Uterus (tissue), 4 donors: ENCODE measurements around the gene TSEN54. TPM values are rescaled to one million over a fixed set of nuclear protein-coding genes. Genes with fewer than 3 reads are reported as not detected.

Experiments used
- DNase-seq, 2 donors: peaks; one replicate each; pipeline ENCODE4 v3.0.0-alpha.2; 2019 to 2020
- H3K27ac ChIP-seq, 2 donors: fragments of 200-600 bp; sonication (generic); 1 replicate in 1 of 2; 2 replicates in 1 of 2; pipeline ENCODE4 v1.5.1; 2016 to 2018
- H3K27me3 ChIP-seq, 2 donors: fragments of 200-600 bp; sonication (generic); one replicate each; pipeline ENCODE4 v1.5.1; 2018 to 2019; ENCODE audit warnings: control low read depth in 1 of 2
- H3K36me3 ChIP-seq, 2 donors: fragments of 200-600 bp; sonication (generic); one replicate each; pipeline ENCODE4 v1.5.1; 2019; ENCODE audit warnings: control low read depth in 1 of 2
- H3K4me1 ChIP-seq, 2 donors: fragments of 200-600 bp; sonication (generic); one replicate each; pipeline ENCODE4 v1.5.1; 2018 to 2019; ENCODE audit warnings: control low read depth in 1 of 2
- H3K4me3 ChIP-seq, 2 donors: fragments of 200-600 bp; sonication (generic); 1 replicate in 1 of 2; 2 replicates in 1 of 2; pipeline ENCODE4 v1.5.1; 2018 to 2019; ENCODE audit warnings: mild to moderate bottlenecking in 1 of 2
- H3K9me3 ChIP-seq, 2 donors: fragments of 200-600 bp; sonication (generic); one replicate each; pipeline ENCODE4 v1.5.1; 2019; ENCODE audit warnings: control low read depth in 1 of 2
- POLR2A ChIP-seq, 2 donors: fragments of 450-650 bp; IDR thresholded peaks; one replicate each; pipeline ENCODE4 v1.6.1; 2016; ENCODE audit warnings: antibody characterized with exemption in 2 of 2, mild to moderate bottlenecking in 1 of 2, moderate library complexity in 1 of 2
- intact Hi-C: fragments of 100-400 bp; cut with DNase I; formaldehyde crosslinking; loops from one replicate; pipeline ENCODE4 v1.15.1; 2023; ENCODE audit warnings: low total_unique reads
- total RNA-seq, 4 donors: library from RNA; depleted of rRNA in 3 of 4; stranded (reverse); fragments of >200 nt in 3 of 4; gene quantifications; one replicate each; pipeline versions ENCODE4 v1.1.0 to v1.2.4, GENCODE V29; 2014 to 2023
- TF ChIP-seq, protein P1 (sequence below), 4 experiments: fragments of 200-600 bp in 2 of 4; fragments of 450-650 bp in 2 of 4; sonication (generic) in 2 of 4; IDR thresholded peaks; one replicate each; pipeline ENCODE4 v1.5.1; 2016 to 2019; ENCODE audit warnings: antibody characterized with exemption in 4 of 4, mild to moderate bottlenecking in 2 of 4, moderate library complexity in 1 of 4
- donor health status: DM: yes; HTN: yes; CAD: no.

The TSEN54 gene
- total RNA-seq, 4 donors from 2014 or later: 17.4 to 102 (median 20.6) TPM

DNA sequence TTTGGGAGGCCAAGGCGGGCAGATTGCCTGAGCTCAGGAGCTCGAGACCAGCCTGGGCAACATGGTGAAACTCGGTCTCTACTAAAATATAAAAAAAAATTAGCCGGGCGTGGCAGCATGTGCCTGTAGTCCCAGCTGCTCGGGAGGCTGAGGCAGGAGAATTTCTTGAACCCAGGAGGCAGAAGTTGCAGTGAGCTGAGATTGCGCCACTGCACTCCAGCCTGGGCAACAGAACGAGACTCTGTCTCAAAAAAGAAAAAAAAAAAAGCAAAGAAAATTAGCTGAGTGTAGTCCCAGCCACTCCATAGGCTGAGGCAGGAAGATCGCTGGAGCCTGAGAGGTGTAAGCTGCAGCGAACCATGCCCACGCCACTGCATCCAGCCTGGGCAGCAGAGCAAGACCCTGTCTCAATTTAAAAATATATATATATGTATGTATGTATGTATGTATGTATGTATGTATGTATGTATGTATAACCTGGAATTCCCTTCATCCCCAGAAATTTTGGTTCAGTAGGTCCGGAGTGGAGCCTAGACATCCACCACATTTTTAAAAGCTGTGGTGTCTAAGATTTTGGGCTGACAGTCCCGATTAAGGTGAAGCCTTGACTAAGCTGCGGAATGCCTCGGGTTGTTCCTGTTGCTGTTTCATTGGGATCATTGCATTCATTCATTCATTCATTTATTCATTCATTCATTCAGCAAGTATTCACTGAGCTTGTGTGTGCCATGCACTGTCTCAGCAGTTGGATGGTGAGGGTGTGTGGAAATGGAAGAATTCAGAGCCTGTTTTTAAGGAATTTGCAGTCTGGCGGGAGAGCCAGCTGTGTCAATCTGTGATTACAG lies 34.0 kb upstream of the TSEN54 start:
- intact Hi-C loops: no loop called here
- no peak for DNase-seq
- Histone ChIP-seq H3K36me3 (no peaks in the 10 kb centered on the region), H3K4me1 (no peaks in the 10 kb centered on the region), H3K27ac (no peak overlapping the region), H3K9me3 (no peaks in the 10 kb centered on the region), H3K4me3 (no peak overlapping the region), H3K27me3 (no peaks in the 10 kb centered on the region)
- TF ChIP-seq, protein P1, sequence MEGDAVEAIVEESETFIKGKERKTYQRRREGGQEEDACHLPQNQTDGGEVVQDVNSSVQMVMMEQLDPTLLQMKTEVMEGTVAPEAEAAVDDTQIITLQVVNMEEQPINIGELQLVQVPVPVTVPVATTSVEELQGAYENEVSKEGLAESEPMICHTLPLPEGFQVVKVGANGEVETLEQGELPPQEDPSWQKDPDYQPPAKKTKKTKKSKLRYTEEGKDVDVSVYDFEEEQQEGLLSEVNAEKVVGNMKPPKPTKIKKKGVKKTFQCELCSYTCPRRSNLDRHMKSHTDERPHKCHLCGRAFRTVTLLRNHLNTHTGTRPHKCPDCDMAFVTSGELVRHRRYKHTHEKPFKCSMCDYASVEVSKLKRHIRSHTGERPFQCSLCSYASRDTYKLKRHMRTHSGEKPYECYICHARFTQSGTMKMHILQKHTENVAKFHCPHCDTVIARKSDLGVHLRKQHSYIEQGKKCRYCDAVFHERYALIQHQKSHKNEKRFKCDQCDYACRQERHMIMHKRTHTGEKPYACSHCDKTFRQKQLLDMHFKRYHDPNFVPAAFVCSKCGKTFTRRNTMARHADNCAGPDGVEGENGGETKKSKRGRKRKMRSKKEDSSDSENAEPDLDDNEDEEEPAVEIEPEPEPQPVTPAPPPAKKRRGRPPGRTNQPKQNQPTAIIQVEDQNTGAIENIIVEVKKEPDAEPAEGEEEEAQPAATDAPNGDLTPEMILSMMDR (IDR thresholded peaks at IDR 0.05): no peak
- no peak for TF ChIP-seq POLR2A (IDR thresholded peaks at IDR 0.05)

DNA sequence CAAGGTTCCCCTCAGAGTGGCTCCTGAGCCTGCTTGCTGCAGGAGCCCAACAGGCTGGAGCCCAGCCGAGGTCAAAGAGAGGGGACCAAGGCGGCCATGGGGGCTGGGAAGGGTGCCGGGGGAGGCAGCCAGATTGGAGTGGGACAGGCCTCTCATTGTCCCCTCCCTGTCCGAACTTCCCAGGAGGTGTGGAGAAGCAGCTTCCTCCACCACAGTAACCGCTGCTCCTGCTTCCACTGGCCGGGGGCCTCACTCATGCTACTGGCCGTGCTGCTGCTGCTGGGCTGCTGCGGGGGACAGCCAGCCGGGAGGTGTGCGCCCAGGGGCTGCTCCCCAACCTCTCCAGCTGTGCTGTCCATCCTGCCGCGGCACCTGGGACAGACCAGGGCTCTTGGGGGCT lies 30.6 kb upstream of the TSEN54 start:
- Histone ChIP-seq H3K36me3 (no peaks in the 10 kb centered on the region), H3K27ac (no peak overlapping the region), H3K4me1 (no peaks in the 10 kb centered on the region), H3K9me3 (no peaks in the 10 kb centered on the region), H3K4me3 (no peak overlapping the region), H3K27me3 (no peaks in the 10 kb centered on the region)
- intact Hi-C loops: no loop called here
- no peak for TF ChIP-seq POLR2A (IDR thresholded peaks at IDR 0.05)
- TF ChIP-seq, protein P1 (IDR thresholded peaks at IDR 0.05): no peak
- no peak for DNase-seq

DNA sequence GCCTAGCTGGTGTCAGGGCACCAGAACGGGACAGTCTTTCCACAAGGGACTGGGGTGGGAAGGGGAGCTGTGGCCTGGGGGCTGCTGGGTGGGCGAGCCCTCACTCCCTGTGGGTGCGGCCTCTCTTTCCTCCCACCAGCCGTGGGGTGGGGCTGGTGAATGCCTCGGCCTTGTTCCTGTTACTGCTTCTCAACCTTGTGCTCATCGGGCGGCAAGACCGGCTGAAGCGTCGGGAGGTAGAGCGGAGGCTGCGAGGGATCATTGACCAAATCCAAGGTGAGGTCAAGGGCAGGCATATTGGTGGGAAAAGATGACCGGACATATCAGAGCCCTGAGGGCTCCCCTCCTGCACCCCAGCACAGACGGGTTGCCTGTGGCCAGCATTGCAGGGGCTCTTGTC lies 30.2 kb upstream of the TSEN54 start:
- TF ChIP-seq, protein P1 (IDR thresholded peaks at IDR 0.05): no peak
- TF ChIP-seq POLR2A (IDR thresholded peaks at IDR 0.05): no peak
- H3K9me3 ChIP-seq: no peaks in the 10 kb centered on the region
- no peak overlapping the region for H3K4me3 ChIP-seq
- DNase-seq: no peak
- no peaks in the 10 kb centered on the region for H3K27me3 ChIP-seq
- intact Hi-C loops: no loop called here
- no peaks in the 10 kb centered on the region for H3K4me1 ChIP-seq
- no peak overlapping the region for H3K27ac ChIP-seq
- no peaks in the 10 kb centered on the region for H3K36me3 ChIP-seq

DNA sequence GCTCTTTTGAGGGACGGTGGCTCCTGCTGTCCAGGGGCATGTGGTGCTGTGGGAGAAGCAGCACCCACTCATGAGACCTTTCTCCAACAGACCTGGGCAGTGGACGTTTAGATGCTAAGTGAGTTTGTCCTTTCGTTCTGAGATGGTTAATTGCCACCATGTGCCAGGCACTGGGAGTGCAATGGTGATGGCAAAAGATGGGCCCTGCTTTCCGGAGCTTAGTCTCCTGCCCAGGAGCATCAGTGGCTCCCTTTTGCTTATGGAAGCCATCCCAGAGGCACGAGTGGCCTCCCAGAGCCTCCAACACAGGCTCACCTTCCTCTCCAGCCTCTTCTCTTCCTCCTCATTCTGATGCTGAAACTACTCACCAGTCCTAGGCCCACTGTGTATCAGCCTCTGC lies 29.4 kb upstream of the TSEN54 start:
- Histone ChIP-seq H3K27me3 (no peaks in the 10 kb centered on the region), H3K4me1 (no peaks in the 10 kb centered on the region), H3K27ac (no peak overlapping the region), H3K4me3 (no peak overlapping the region), H3K36me3 (no peaks in the 10 kb centered on the region), H3K9me3 (no peaks in the 10 kb centered on the region)
- intact Hi-C loops: no loop called here
- no peak for DNase-seq
- TF ChIP-seq, protein P1 (IDR thresholded peaks at IDR 0.05): no peak
- no peak for TF ChIP-seq POLR2A (IDR thresholded peaks at IDR 0.05)

DNA sequence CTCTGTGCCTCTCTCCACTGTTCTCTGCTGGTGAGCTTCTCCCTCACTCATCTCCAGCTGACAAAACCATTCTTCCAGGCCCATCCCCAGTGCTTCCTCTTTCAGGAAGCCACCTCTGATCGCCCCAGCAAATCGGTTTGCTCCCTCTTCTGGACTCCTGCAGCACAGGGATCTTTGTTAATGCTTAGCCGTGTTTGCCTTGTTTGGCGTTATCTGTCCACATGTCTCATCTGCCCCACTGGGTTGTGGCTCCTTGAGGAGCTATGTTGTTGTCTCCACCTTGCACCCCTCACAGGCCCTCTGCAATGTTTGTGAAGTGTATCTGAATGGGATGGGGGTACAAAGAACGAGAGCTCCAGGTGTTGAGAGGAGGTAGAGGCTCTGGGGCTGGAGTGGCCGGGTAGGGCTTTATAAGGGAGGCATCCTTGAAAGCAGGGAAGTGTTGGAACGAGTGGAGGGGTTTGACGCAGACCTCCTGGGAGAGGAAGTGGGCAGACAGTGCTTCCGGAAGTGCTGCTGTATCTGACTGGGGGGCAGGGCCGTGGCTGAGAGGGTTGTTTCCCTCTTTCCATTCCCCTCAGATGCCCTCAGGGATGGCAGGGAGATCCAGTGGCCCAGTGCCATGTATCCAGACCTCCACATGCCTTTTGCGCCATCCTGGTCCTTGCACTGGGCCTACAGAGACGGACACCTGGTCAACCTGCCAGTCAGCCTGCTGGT lies 28.8 kb upstream of the TSEN54 start:
- Histone ChIP-seq H3K27ac (no peak overlapping the region), H3K4me3 (no peak overlapping the region), H3K9me3 (no peaks in the 10 kb centered on the region), H3K4me1 (no peaks in the 10 kb centered on the region), H3K27me3 (no peaks in the 10 kb centered on the region), H3K36me3 (no peaks in the 10 kb centered on the region)
- intact Hi-C loops: no loop called here
- TF ChIP-seq, protein P1 (IDR thresholded peaks at IDR 0.05): no peak
- no peak for TF ChIP-seq POLR2A (IDR thresholded peaks at IDR 0.05)
- DNase-seq: no peak
